Measurements from ENCODE around the gene PLBD2.

The PLBD2 gene

GRCh38 chr12:113396828-113397496 lies 38.6 kb downstream of the PLBD2 start:
- FAIRE-seq = no peak

- no peak for FAIRE-seq
Measured at GRCh38 chr12:113397497-113398197, 39.3 kb downstream of the PLBD2 start.

- FAIRE-seq = no peak
Measured at GRCh38 chr12:113398346-113399290, 40.2 kb downstream of the PLBD2 start.

GRCh38 chr12:113399490-113399889 lies 41.1 kb downstream of the PLBD2 start:
- no peak for FAIRE-seq

GRCh38 chr12:113400362-113400761 lies 42.0 kb downstream of the PLBD2 start:
- FAIRE-seq = no peak

- no peak for FAIRE-seq
Measured at GRCh38 chr12:113401066-113402000, 42.9 kb downstream of the PLBD2 start.

- no peak for FAIRE-seq
Measured at GRCh38 chr12:113402586-113403260, 44.3 kb downstream of the PLBD2 start.

GRCh38 chr12:113403435-113404415 lies 45.3 kb downstream of the PLBD2 start, which contains the start of gene SDS:
Gene SDS (minus strand): TSS chr12:113403887. CDS start chr12:113399708, 4,179 bp downstream.
- no peak for FAIRE-seq

- no peak for FAIRE-seq
Measured at GRCh38 chr12:113405694-113406093, 47.3 kb downstream of the PLBD2 start.

GRCh38 chr12:113407931-113408600 lies 49.7 kb downstream of the PLBD2 start:
- no peak for FAIRE-seq

- FAIRE-seq = no peak
Measured at GRCh38 chr12:113408756-113409298, 50.4 kb downstream of the PLBD2 start.

- FAIRE-seq = no peak
Measured at GRCh38 chr12:113409462-113410124, 51.2 kb downstream of the PLBD2 start.

- no peak for FAIRE-seq
Measured at GRCh38 chr12:113413488-113413939, 55.1 kb downstream of the PLBD2 start.

- FAIRE-seq = no peak
Measured at GRCh38 chr12:113414519-113415038, 56.2 kb downstream of the PLBD2 start.

- FAIRE-seq = no peak
Measured at GRCh38 chr12:113416091-113416754, 57.8 kb downstream of the PLBD2 start.

GRCh38 chr12:113418213-113418879 lies 60.0 kb downstream of the PLBD2 start:
- no peak for FAIRE-seq

- no peak for FAIRE-seq
Measured at GRCh38 chr12:113420996-113421595, 62.7 kb downstream of the PLBD2 start.
